GM21529 (cell line): Measurements from ENCODE around the gene PUM1.
"Not testable (repeated sequence)": the region's sequence is repeated elsewhere in the genome, so short reads cannot be mapped to it uniquely, and the experiment has no call there.

ENCODE experiments used
- ATAC-seq: cut with Tn5 transposase; IDR thresholded peaks from one replicate; pipeline ENCODE4 v1.9.1; 2021; ENCODE audit not compliant: unreplicated experiment

Gene PUM1

GRCh38 chr1:31064718-31065309, 703 bp downstream of the PUM1 start:
- no peak for ATAC-seq

- ATAC-seq, result no peak
Measured at GRCh38 chr1:31064111-31064717, 1.3 kb downstream of the PUM1 start.

GRCh38 chr1:31063631-31064030, 1.9 kb downstream of the PUM1 start:
- ATAC-seq, result no peak

- no peak for ATAC-seq
Measured at GRCh38 chr1:31062867-31063380, 2.6 kb downstream of the PUM1 start.

- ATAC-seq, result not testable (repeated sequence)
Measured at GRCh38 chr1:31062162-31062866, 3.2 kb downstream of the PUM1 start.

- ATAC-seq, result no peak
Measured at GRCh38 chr1:31058012-31058411, 7.5 kb downstream of the PUM1 start.

GRCh38 chr1:31055953-31056352, 9.6 kb downstream of the PUM1 start:
- no peak for ATAC-seq

- ATAC-seq, result no peak
Measured at GRCh38 chr1:31055501-31055900, 10.0 kb downstream of the PUM1 start.

GRCh38 chr1:31054958-31055481, 10.5 kb downstream of the PUM1 start:
- ATAC-seq, result no peak

- ATAC-seq, result no peak
Measured at GRCh38 chr1:31054349-31054748, 11.2 kb downstream of the PUM1 start.

- ATAC-seq, result not testable (repeated sequence)
Measured at GRCh38 chr1:31052613-31053012, 12.9 kb downstream of the PUM1 start.

- ATAC-seq, result no peak
Measured at GRCh38 chr1:31051611-31052010, 13.9 kb downstream of the PUM1 start.

- ATAC-seq, result not testable (repeated sequence)
Measured at GRCh38 chr1:31047507-31047906, 18.0 kb downstream of the PUM1 start.

- ATAC-seq, result no peak
Measured at GRCh38 chr1:31043631-31044030, 21.9 kb downstream of the PUM1 start.

- ATAC-seq, result no peak
Measured at GRCh38 chr1:31042656-31043055, 22.9 kb downstream of the PUM1 start.

- no peak for ATAC-seq
Measured at GRCh38 chr1:31041529-31041928, 24.0 kb downstream of the PUM1 start.

GRCh38 chr1:31040038-31040437, 25.5 kb downstream of the PUM1 start:
- ATAC-seq, result no peak

GRCh38 chr1:31038935-31039334, 26.6 kb downstream of the PUM1 start:
- not testable (repeated sequence) for ATAC-seq

- ATAC-seq, result no peak
Measured at GRCh38 chr1:31038360-31038759, 27.2 kb downstream of the PUM1 start.

GRCh38 chr1:31036749-31037500, 28.6 kb downstream of the PUM1 start:
- ATAC-seq, result no peak

- ATAC-seq, result no peak
Measured at GRCh38 chr1:31033598-31033997, 31.9 kb downstream of the PUM1 start.
